ENCODE data around the gene MCMBP. TPM values are rescaled to one million over a fixed set of nuclear protein-coding genes. Genes with fewer than 3 reads are reported as not detected.

The MCMBP gene
- total and polyA plus RNA-seq, 8 donors, result 7.5 to 22.8 (median 16.0) TPM

DNA sequence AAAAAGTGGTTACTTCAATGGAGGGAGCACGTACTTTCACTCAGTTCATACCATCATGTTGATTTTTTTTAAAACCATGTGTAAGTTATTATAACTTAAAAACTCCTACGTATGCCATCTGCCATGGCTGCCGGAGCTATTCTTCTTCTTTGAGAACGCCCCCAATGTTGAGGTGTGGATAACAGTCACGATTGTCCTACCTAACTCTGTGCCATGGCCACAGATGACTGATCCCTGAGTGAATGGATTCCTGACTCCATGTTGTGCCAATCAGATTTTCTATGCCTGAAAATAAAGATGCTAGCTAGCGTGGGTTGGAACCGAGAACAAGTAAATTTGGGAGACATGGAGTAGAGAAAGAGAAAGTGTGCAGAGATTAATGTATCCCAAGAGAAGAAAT, 5.3 kb downstream of the MCMBP start:
- peaks cover 0 to 17% (median 8%) of the 10 kb centered on the region in 3 donors for H3K4me1 ChIP-seq
- no peak for FAIRE-seq
- intact Hi-C loops (cut with DNase I), result loop anchor here in 1 of 3 donors (10.0 kb wide), 1 partner anchor 193 kb away; no protein-coding TSS in a partner anchor
- ATAC-seq, result no peak
- H3K36me3 ChIP-seq, result no peaks in the 10 kb centered on the region
- no peak overlapping the region for H3K4me3 ChIP-seq
- H3K9me3 ChIP-seq, result no peaks in the 10 kb centered on the region
- H3K27me3 ChIP-seq, result no peaks in the 10 kb centered on the region
- no peak overlapping the region for H3K27ac ChIP-seq
- TF ChIP-seq, protein P1, sequence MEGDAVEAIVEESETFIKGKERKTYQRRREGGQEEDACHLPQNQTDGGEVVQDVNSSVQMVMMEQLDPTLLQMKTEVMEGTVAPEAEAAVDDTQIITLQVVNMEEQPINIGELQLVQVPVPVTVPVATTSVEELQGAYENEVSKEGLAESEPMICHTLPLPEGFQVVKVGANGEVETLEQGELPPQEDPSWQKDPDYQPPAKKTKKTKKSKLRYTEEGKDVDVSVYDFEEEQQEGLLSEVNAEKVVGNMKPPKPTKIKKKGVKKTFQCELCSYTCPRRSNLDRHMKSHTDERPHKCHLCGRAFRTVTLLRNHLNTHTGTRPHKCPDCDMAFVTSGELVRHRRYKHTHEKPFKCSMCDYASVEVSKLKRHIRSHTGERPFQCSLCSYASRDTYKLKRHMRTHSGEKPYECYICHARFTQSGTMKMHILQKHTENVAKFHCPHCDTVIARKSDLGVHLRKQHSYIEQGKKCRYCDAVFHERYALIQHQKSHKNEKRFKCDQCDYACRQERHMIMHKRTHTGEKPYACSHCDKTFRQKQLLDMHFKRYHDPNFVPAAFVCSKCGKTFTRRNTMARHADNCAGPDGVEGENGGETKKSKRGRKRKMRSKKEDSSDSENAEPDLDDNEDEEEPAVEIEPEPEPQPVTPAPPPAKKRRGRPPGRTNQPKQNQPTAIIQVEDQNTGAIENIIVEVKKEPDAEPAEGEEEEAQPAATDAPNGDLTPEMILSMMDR (IDR thresholded peaks at IDR 0.05), result no peak
- no peak for DNase-seq
- WGBS, 2 donors, result 86 to 88% methylated on average over 7 of the region's 7 CpGs

DNA sequence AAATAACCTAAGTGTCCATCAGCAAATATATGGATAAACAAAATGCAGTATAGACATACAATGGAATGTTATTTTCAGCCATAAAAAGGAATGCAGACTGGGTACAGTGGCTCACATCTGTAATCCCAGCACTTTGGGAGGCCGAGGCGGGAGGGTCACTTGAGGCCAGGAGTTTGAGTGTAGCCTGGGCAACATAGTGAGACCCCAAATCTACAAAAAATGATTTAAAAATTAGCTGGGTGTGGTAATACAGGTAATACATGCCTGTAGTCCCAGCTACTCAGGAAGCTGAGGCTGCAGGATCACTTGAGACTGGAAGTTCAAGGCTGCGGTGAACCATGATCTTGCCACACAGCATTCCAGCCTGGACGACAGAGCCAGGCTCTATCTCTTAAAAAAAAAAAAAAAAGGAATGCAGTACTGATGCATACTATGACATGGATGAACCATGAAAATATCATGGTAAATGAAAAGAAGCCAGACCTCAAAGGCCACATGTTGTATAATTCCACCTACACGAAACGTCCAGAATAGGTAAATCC, 6.9 kb downstream of the MCMBP start:
- FAIRE-seq, result no peak
- intact Hi-C loops (cut with DNase I), result loop anchor here in 1 of 3 donors (10.0 kb wide), 1 partner anchor 191 kb away; no protein-coding TSS in a partner anchor

DNA sequence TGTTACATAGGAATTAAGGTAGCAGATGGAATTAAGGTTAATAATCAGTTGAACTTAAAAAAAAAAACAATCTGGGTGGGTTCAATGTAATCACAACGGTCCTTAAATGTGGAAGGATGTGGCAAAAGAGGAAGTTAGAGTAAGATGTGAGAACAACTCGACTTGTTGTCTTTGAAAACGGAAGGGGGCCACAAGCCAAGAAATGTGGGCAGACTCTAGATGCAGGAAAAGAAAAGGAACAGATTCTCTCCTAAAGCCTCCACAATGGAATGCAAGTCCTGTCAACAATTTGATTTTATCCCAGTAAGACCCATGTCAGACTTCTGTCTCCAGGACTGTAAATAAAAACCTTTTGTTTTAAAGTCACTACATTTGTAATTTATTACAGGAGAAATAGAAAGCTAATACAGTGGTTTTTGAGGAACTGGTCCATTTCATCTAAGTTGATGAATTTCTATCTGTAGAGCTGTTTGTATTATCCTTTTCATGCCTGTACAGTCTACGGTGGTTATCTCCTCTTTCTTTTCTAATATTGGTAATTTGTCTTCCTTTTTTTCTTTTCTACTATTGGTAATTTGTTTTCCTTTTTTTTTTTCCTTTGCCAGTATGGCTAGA, 8.6 kb downstream of the MCMBP start:
- no peak for ATAC-seq

More for the DNA sequence above, 6.9 kb downstream of the MCMBP start:
- H3K27me3 ChIP-seq, result no peaks in the 10 kb centered on the region
- TF ChIP-seq, protein P1 (IDR thresholded peaks at IDR 0.05), result no peak
- DNase-seq (no peak), ATAC-seq (no peak)
- H3K36me3 ChIP-seq, result no peaks in the 10 kb centered on the region
- H3K4me1 ChIP-seq, result peaks cover 0 to 11% (median 2%) of the 10 kb centered on the region in 3 donors
- 88 to 90% methylated on average over 6 of the region's 6 CpGs for WGBS, 2 donors
- H3K4me3 ChIP-seq, result no peak overlapping the region
- H3K9me3 ChIP-seq, result no peaks in the 10 kb centered on the region
- H3K27ac ChIP-seq, result no peak overlapping the region

DNA sequence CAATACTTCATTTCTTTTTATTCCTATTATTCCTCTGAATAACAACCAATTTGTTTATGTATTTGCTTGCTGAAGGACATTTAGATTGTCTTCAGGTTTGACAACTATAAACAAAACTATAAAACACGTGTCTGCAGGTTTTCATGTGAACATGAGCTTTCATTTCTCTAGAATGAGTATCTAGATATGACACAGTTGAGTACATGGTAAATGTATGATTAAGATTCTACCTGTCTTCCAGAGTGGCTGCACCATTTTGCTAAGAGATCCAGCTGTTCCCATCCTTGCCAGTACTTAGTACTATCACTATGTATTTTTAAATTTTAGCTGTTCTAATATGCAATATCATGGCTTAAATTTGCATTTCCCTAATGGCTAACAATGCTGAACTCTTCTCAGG, 10.1 kb downstream of the MCMBP start:
- no peaks in the 10 kb centered on the region for H3K4me1 ChIP-seq
- H3K27ac ChIP-seq, result no peak overlapping the region
- ATAC-seq, result no peak
- TF ChIP-seq, protein P1 (IDR thresholded peaks at IDR 0.05), result no peak
- no peak overlapping the region for H3K4me3 ChIP-seq
- DNase-seq, result no peak
- 65 to 76% methylated on average over 1 of the region's 1 CpG for WGBS, 2 donors
- intact Hi-C loops (cut with DNase I), result loop anchor here in 1 of 3 donors (10.0 kb wide), 1 partner anchor 188 kb away; no protein-coding TSS in a partner anchor
- H3K27me3 ChIP-seq, result no peaks in the 10 kb centered on the region
- no peaks in the 10 kb centered on the region for H3K36me3 ChIP-seq
- no peak for FAIRE-seq
- no peaks in the 10 kb centered on the region for H3K9me3 ChIP-seq

More for the DNA sequence above, 8.6 kb downstream of the MCMBP start:
- Histone ChIP-seq H3K4me3 (no peak overlapping the region), H3K36me3 (no peaks in the 10 kb centered on the region), H3K9me3 (no peaks in the 10 kb centered on the region), H3K27ac (no peak overlapping the region), H3K27me3 (no peaks in the 10 kb centered on the region), H3K4me1 (no peaks in the 10 kb centered on the region)
- WGBS, 2 donors, result 65 to 67% methylated on average over 4 of the region's 4 CpGs
- no peak for FAIRE-seq
- TF ChIP-seq, protein P1 (IDR thresholded peaks at IDR 0.05), result no peak
- intact Hi-C loops (cut with DNase I), result loop anchor here in 1 of 3 donors (10.0 kb wide), 1 partner anchor 189 kb away; no protein-coding TSS in a partner anchor
- no peak for DNase-seq
